GM19025 (cell line): ENCODE data around the gene SLC39A2.

Experiments used
- ATAC-seq: cut with Tn5 transposase; IDR thresholded peaks from one replicate; pipeline ENCODE4 v1.9.1; 2021; ENCODE audit warnings: mild to moderate bottlenecking, low read depth, moderate library complexity; ENCODE audit not compliant: unreplicated experiment

SLC39A2 gene

DNA sequence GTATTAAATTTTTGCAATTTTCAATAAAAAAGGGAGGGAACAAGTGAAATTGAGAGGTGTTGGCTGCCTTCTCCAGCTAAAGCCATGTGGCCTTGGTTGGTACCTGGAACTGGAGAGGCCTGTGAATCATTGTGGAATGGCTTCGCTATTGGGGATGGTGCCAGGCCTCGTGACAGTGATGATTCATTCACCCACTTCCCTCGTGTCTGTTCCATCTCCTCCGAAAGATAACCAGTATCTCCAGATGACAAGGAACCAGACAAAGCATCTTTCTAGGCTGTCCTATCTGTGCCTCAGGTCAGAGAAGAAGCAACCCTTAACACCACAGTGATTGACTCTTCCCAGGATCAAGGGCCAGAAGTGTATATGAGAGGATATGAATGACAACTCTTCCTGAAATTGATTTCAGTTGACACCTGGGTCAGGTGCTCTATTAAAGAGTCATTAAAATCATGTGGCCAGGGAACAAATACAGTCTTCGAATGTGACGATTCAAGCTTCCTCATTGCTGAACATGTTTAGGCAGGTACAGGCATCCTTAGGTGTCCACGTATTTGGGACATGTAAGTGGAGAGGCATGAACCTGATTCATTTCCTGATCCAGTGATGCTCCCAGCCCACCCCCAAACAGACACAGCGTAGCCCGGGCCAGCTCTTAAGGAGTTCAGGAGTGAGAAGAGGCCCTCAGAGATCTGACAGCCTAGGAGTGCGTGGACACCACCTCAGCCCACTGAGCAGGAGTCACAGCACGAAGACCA, 42.8 kb downstream of the SLC39A2 start, which contains the start of gene RNASE7:
Gene RNASE7, plus strand, starts transcription at position 687 of the 758 bp plus-strand sequence. CDS start 631 bp downstream, outside the sequence.
- ATAC-seq = no peak

DNA sequence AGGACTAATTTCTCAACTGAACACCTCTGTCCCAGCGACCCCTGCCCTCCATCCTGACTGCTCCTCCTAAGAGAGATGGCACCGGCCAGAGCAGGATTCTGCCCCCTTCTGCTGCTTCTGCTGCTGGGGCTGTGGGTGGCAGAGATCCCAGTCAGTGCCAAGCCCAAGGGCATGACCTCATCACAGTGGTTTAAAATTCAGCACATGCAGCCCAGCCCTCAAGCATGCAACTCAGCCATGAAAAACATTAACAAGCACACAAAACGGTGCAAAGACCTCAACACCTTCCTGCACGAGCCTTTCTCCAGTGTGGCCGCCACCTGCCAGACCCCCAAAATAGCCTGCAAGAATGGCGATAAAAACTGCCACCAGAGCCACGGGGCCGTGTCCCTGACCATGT, 43.8 kb downstream of the SLC39A2 start:
- no peak for ATAC-seq

GRCh38 chr14:21043387-21043973, 44.4 kb downstream of the SLC39A2 start:
- ATAC-seq = no peak

GRCh38 chr14:21043974-21044618, 45.0 kb downstream of the SLC39A2 start:
- ATAC-seq = no peak

- ATAC-seq = no peak
These were observed 48.3 kb downstream of the SLC39A2 start for GRCh38 chr14:21047378-21047781.

- ATAC-seq = no peak
These were observed 49.5 kb downstream of the SLC39A2 start for GRCh38 chr14:21048638-21049037.

DNA sequence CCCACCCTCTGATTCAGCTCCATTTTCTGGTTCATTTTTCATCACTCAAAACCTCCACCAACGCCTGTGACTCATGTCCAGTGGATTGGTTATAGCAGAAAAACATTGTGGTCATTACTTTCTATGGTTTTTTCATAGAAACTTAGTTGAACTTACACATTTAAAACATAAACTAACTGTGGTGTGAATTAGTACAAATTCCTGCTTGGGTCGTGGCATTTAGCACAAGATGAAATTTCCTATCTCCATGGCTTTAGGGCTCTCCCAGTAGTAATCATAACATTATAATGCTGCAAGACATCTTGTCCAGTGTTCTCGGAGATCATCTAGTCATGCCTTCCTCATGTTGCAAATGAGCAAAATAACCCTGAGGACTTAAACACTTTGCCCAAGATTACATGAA, 50.2 kb downstream of the SLC39A2 start:
- no peak for ATAC-seq

GRCh38 chr14:21050597-21050996, 51.5 kb downstream of the SLC39A2 start:
- no peak for ATAC-seq
